GM12874 (cell line): ENCODE results near the gene ROPN1L.

ENCODE experiments used
- TF ChIP-seq, protein P1 (sequence below): IDR thresholded peaks from 2 replicates; pipeline ENCODE4 v1.5.1; 2011; ENCODE audit warnings: low read depth, mild to moderate bottlenecking, control low read depth, low read length, moderate library complexity; ENCODE audit not compliant: insufficient read depth

ROPN1L gene

DNA sequence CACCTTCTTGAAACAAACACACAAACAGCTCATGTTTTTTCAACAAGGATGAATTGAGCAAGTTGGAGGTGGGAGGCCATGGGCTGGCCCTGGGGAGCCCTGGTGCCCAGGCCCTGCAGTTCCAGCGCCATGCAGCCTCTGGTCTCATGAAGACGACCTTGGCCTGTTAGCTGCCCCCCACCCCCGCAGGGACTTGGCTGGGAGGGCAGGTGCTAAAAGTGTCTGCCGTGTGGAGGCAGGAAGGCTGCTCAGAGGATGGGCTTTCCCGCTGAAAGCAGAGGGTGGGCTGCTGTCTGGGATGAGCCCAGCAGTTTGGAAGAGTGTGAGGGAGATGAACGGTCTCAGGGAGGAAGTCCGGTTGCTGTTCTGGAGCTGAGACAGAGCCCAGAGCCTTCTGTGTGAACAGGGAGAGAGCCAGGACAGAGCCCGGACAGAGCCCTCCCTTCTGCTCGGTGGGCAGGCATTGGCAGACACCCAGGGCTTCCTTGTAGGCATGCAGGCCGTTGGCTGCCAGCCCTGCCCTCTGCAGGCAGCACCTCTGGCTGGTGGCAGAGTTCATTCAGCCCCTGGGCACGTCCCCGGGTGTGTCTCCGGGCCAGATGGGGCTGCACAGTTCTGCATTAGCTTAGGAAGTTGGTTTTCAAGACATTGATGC is 18.7 kb downstream of the ROPN1L start:
- TF ChIP-seq, protein P1, sequence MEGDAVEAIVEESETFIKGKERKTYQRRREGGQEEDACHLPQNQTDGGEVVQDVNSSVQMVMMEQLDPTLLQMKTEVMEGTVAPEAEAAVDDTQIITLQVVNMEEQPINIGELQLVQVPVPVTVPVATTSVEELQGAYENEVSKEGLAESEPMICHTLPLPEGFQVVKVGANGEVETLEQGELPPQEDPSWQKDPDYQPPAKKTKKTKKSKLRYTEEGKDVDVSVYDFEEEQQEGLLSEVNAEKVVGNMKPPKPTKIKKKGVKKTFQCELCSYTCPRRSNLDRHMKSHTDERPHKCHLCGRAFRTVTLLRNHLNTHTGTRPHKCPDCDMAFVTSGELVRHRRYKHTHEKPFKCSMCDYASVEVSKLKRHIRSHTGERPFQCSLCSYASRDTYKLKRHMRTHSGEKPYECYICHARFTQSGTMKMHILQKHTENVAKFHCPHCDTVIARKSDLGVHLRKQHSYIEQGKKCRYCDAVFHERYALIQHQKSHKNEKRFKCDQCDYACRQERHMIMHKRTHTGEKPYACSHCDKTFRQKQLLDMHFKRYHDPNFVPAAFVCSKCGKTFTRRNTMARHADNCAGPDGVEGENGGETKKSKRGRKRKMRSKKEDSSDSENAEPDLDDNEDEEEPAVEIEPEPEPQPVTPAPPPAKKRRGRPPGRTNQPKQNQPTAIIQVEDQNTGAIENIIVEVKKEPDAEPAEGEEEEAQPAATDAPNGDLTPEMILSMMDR, result no peak

DNA sequence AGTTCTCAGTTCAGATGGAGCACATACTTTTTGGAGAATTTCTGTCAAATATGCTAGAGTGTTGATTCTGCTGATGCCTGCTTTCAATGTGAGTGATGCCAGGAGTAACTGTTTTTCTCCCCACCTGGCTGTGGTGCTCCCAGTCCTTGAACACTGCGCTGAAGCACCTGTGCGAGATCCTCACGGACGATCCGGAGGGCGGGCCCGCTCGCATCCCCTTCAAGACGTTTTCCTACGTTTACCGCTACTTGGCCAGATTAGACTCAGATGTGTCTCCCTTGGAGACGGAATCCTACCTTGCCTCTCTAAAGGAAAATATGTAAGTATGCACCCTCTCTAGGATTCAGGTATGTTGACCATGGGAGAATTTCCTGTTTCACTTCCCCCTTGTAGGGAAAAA is 19.4 kb downstream of the ROPN1L start:
- TF ChIP-seq, protein P1, result no peak

DNA sequence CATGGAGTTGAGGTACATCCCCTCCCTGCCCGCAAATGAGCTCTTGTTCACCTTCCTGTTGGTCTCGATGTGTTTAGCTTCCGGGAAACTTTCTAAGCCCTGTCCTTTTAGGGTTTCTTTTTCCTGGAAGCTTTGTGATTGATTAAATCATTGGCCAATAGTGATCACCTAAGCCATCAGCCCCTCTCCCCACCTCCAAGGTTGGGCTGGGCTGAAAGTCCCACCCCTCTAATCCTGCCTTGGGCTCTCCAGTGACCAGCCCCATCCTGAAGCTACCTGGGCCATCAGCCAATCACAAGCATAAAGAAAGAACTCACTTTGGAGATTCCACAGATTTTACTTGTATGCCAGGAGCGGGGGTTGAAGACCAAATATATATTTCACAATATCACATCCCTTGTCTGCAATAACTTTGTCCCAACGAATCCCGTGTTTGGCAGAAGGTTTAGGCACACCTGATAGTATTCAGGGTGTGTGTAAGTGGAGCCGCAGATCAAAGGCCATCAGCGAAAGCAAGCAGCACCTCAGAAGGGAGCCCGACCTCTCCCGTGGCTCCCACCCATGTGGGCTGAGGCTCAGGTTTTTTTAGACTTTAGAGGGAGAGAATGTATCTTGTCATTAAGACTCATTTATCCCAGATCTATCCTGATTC is 20.4 kb downstream of the ROPN1L start:
- TF ChIP-seq, protein P1, result no peak

DNA sequence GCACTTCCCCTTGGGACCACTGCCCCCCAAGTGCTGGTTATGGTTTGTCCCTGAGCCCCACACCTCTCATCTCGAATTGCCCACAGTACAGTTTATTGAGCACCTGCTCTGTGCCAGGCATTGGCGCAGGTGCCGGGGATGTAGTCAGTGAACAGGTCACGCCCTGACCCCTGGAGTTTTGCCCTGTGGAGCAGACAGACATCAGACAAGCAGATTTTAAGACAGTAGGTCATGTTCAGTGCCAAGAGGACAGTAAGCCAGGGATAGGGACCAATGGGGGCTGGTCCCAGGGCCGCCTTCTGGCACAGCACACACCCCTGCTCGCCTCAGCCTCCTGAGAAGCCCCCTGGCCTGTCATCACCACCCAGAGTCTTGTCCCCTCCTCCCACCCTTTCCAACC is 21.9 kb downstream of the ROPN1L start:
- TF ChIP-seq, protein P1, result no peak

DNA sequence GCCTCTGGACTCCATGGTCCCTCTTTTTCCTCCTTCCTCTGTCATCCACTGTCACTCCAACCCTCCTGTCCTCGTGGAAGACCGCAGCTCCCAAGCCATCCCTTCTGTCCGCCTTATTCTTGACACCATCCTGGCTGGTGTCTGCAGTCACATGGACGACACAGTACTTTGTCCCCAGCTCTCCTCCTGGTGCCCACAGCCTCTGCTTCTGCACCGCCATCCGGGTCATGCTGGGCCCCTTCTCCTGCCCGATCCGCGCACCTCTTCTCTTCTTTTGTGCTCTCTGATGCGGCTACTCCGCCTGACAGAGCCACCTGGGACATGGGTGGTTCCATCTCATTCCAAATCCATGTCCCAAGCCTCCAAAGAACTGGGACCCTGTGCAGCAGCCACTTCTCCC is 22.5 kb downstream of the ROPN1L start:
- TF ChIP-seq, protein P1, result no peak

DNA sequence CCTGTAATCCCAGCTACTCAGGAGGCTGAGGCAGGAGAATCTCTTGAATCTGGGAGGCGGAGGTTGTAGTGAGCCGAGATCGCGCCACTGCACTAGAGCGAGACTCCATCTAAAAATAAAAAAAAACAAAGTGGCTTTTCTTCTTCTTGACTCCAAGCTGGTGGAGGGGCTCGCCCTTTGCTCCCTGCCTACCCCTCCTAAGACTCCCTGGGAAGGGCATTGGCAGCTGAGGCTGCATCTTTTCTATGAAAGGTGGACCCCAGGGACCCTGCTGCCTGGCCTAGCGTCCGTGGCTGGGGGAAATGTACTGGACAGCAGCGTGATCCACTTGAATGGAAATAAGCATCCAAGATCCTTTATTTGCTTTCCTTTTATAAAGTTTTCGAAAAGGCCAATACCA is 24.0 kb downstream of the ROPN1L start:
- TF ChIP-seq, protein P1, result no peak

DNA sequence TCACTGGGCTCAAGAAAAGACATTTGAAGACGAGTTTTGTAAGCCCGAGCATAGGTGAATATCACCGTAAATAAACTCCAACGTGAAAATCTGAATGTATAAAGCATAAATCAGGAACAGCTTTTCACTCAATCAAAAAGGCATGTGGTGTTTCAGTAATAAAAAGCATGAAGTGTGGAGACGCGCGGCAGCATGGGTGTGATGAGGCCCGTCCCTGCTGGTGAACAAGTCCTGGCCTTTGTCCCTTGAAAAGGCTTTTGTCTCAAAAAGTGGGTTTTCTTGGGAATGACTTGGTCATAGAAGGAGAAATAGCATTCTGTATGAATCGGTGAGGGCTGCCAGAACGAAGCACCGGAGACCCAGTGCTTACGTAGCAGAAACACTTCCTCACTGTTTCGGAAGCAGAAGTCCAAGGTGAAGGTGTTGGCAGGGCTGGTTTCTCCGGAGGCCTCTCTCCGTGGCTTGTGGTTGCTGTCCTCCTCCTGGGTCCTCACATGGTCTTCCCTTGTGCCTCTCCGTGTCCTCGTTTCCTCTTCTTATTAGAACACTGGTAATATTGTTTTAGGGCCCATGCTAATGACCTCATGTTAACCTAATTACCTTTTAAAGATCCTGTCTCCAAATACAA is 24.9 kb downstream of the ROPN1L start:
- TF ChIP-seq, protein P1, result no peak
